A172 (cell line): ENCODE results near the gene TXLNA. TPM values are rescaled to one million over a fixed set of nuclear protein-coding genes. Genes with fewer than 3 reads are reported as not detected.

Source experiments
- DNase-seq: peaks from one replicate; pipeline ENCODE4 v3.0.0-alpha.2; 2015; ENCODE audit warnings: low spot score
- total RNA-seq: library from RNA; depleted of rRNA; stranded (reverse); fragments of >200 nt; shearing (Covaris generic); gene quantifications from 2 replicates; pipeline ENCODE4 v1.2.3, GENCODE V29; 2014

TXLNA gene
- total RNA-seq, 1 experiment from 2014 or later = 22.1 TPM

DNA sequence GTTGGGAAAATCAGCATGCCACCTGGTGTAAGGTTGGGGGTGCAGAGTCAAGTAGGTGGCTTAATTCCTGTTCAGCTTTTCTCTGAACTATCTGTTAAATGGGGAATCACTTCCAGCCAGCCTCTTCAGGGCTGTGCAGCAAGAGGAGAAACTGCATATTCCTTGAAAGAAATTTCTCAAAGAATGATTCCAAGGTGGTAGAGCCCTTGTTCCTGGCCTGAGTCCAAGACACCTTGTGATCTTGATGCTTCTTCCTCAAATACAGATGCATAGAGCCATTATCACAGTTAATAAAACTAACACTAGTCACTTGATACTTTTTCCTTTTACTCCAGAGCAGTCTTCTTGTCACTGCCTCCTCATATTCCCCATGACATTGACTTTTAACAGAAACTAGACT lies 5.2 kb downstream of the TXLNA start:
- DNase-seq = no peak

DNA sequence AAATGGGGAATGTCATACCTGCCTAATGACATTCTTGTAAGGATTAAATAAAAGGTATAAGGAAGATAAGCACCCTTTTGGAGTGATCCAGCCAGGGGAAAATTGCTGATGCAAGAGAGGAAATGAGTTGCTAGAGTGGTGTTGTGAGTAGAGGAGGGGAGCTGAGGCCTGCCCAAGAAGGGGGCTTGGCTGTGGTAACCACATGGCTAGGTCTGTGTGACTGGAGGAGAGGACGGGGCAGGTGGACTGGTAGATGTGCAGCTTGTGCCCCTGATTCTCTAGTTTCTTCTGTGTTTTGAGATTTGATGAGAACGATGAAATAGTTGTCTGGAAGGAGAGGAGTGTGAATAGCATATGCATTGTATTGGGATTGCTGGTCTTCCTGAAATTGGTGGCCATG lies 6.6 kb downstream of the TXLNA start:
- DNase-seq = no peak

DNA sequence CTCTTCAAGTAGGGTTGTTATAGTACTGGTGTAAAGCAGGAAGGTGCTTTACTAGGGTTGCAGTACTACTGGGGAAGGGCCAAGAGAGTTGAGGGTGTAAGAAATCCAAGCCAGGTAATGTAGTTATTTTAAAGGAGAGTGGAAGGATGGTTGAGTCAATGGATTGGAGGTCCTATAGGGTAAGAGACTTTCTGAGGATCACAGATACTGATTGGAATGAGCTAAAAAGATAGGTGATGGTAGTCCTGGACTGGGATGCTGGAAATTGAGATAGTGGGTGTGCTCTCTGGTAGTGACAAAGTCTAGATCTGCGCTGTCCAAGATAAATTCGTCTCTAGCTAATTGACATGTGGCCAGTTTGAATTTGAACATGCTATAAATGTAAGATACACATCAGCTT lies 7.0 kb downstream of the TXLNA start:
- DNase-seq = no peak

DNA sequence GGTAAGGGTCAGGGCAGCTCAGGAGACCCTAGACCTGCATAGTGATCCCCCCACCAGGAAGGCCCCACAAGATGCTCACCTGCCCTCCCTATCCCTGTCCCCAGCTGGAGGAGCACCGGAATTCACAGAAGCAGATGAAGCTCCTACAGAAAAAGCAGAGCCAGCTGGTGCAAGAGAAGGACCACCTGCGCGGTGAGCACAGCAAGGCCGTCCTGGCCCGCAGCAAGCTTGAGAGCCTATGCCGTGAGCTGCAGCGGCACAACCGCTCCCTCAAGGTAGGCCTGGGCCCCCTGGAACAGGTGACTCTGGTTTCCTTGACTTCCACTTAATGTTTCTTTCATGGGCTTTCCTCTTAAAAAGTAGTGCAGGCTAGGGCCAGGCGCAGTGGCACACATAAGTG lies 8.4 kb downstream of the TXLNA start:
- DNase-seq = no peak

DNA sequence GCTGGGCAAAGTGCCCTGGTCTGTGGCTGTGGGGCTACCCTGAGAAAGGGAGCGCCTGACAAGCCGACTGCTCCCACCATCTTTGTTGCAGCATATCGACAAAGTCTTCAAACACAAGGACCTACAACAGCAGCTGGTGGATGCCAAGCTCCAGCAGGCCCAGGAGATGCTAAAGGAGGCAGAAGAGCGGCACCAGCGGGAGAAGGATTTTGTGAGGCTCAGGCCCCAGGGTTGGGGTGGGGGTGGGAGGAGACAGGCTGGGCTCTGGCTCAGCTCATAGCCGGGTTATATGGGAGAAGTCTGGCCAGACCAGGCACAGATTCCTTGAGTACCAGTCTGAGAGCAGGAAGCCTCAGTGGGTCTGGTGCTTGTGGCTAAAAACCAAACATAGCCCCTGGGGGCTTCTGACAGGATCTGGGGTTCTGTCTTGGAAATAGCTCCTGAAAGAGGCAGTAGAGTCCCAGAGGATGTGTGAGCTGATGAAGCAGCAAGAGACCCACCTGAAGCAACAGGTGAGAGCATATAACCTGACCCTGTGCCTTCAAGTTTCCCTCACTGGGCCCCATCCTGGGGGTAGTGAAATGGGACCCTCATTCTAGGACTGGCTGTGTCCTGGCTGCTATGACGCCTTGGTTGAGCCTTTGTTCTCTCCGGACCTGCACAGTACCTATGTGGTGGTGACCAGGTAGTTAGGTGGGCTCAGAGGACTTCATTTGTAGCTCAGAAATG lies 12.9 kb downstream of the TXLNA start:
- no peak for DNase-seq

DNA sequence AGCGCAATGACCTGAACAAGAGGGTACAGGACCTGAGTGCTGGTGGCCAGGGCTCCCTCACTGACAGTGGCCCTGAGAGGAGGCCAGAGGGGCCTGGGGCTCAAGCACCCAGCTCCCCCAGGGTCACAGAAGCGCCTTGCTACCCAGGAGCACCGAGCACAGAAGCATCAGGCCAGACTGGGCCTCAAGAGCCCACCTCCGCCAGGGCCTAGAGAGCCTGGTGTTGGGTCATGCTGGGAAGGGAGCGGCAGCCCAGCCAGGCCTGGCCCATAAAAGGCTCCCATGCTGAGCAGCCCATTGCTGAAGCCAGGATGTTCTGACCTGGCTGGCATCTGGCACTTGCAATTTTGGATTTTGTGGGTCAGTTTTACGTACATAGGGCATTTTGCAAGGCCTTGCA lies 15.5 kb downstream of the TXLNA start:
- no peak for DNase-seq

DNA sequence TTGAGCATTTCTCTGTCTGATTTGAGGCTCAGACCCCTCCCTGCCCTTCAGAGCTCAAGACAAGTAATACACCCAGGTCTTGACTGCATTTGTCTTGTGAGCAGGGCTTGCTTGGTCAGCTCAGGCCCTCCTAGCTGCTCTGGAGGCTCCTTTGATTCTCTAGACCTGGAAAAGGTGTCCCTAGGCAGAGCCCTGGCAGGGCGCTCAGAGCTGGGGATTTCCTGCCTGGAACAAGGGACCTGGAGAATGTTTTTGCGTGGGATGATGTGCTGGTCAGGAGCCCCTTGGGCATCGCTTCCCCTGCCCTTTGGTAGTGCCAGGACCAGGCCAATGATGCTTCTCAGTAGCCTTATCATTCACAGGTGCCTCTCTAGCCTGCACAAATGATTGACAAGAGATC lies 16.1 kb downstream of the TXLNA start:
- DNase-seq = no peak

DNA sequence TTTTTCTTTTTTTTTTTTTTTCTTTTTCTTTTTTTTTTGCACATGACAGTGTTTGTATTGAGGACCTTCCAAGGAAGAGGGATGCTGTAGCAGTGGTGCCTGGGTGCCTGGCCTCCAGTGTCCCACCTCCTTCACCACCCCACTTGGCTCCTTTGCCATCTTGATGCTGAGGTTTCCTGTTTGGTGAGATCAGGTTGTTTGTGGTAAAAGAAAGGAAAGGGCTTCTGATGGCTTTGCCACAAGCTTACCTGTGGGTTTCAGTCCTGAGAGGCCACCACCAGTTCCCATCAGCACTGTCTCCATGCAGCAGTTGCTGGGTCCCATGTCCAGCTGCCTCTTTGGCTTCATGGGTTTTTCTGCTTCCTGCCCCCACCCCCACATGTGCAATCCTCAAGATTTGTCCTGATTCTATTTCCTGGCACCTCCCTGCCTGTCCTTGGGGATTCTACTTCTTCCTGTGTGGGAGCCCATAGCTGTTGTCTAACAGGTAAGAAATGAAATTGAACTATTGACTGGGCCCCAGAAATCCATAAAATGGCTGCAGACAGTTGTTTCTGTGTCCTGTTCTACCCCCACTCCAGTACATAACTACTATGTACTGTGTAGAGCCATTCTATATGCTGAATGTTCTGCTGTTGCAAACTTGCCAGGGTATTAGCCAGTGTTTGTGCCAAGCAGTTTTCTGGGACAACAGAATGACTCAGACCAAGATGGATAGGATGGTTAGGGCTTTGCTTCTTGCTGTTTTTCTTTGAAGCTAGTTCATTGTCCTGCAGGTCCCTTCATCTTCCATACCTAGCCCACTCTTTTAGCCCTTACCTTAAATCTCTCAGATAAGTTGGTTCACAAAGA lies 16.7 kb downstream of the TXLNA start:
- DNase-seq = no peak

DNA sequence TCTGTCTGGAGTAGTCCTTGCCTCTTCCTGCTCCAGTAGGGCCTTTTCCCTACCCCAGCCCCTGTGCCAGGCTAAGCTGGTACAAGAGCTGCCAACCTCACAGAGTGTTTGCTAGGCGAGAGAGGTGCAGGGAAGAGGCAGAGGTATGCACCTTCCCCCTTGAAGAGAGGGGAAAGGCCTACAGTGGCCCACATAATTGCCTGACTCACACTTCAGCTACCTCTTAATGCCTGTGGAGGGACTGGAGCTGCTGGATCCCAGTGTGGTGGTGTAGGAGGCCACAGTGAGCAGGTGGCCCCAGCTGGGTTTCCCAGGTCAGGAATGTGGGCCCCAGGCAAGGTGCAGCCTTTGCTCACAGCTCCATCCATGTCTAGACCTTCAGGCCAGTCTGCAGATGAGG lies 17.6 kb downstream of the TXLNA start:
- DNase-seq = no peak

DNA sequence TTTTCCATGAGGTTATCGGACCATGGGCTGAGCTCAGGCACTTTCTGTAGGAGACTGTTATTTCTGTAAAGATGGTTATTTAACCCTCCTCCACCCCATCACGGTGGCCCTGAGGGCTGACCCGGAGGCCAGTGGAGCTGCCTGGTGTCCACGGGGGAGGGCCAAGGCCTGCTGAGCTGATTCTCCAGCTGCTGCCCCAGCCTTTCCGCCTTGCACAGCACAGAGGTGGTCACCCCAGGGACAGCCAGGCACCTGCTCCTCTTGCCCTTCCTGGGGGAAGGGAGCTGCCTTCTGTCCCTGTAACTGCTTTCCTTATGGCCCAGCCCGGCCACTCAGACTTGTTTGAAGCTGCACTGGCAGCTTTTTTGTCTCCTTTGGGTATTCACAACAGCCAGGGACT lies 18.4 kb downstream of the TXLNA start:
- DNase-seq = no peak

DNA sequence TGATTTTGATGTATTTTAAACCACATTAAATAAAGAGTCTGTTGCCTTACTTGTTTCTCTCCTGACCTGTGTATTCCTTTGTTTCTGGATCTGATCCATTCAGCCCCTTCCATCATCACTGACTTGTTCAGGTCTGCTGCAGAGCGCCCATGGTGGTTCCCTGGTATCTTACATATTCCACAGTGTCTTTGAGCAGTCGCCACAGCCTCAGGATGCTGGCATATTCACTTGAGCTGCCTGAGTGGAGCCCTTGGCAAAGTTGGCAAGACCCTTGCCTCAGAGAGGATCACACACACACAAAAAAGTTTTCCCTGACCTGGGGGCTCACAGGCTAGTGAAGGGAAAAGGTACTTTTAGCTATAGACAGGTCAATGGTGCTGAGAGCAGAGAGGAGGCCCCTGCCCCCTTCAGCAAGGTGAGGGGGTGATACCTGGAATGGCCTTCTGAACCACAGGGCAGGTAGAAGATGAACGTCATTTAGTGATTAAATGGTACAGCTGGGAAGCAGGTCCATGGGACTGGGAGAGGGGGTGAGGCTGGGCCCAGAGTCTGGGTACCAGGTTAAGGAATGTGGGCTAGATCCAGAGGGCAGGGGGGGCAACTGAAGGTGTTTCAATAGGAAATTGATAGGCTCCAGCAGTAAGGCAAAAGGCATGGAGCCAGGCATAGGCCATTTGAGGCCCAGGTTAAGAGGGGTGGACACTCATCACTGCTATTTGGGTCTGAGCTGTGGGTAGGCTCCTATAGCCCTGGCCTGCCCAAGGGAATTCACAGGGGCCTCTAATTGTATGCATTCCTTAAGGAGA lies 19.0 kb downstream of the TXLNA start:
- DNase-seq = no peak

DNA sequence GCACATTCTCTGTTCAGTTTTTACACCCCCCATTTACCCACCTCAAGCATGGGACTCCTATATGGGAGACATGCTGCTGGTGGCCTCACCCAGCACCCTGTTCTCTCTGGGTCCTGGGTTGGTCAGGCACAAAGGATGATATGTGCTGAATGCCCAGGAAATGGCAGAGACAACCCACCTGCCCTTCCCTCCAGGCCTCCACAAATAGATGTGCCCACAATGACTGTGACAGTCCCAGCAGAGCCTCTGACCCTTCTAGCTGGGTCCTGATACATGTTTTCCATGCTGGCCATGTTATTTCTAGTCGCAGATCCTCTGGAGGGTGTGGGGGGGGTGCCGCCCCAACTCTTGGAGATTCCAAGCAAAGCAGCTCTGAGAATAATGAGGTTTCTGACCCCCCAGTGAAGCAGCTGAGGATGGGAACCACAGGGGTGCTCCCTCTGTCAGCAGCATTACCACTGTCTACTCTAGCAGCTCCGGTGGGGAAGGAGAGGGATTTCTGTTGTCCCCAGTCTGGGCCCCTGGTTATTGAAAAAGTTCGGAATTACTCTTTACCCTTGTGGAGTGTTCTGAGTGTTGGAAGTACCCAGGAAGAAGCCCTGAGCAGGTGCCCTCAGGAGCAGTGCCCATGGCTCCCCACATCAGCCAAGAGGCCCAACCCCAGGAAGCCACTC lies 19.7 kb downstream of the TXLNA start:
- no peak for DNase-seq

DNA sequence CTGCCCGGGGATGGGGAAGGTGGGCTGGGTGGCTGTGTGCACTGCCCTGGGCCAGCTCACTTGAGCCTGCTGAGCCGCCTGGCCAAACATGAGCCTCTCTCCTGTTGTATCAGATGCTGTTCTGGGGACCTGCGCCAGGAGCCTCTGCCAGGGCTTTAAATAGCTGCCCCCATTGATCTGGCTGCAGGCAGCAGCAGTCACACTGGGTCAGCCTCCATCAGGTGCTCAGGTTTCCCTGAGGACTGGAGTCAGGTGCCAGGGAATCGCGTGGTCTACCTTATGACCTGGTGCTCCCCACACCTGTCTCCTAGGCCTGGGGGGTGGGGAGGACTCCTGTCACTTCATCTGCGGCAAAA lies 20.2 kb downstream of the TXLNA start:
- no peak for DNase-seq

DNA sequence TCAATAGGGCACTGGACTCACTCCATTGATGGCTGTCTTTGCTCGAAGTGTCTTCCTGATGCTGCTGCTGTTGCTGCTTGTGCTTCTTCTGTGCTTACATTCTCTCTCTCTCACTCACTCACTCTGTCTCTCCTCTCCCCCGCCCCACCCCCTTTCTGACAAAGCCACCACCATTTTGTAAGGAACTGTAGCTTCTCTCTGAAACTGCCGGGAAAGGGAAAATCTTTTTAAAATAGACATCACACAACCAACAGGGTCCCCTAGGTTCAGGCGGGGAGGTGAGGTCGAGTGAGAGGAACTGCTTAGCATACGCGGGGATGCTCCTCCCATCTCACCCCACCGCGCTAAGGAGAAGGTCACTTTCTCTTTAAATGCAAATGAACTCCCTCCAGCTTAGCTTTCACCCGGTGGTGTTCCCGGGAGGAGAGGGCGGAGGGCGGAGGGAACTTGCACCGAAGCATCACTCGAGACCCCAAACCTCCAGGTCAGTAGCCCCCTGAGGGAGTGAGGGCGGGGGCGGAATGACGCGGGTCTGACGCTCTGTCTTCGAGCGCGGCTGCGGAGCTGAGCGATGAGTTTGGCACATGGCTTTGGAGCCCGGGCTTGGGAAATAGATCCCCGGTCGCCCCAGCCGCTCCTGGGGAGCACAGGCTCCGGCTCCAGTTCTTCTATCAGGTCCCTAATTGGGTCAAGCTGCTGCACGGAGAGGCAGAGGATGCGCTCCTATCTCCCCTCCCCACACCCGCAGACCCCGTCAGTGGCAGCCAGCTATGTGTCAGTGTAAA lies 20.9 kb downstream of the TXLNA start, which contains the start of gene CCDC28B:
Gene CCDC28B (plus strand): TSS at position 370 of the 785 bp plus-strand sequence. CDS start 1,341 bp downstream, outside the sequence.
- DNase-seq = no peak

DNA sequence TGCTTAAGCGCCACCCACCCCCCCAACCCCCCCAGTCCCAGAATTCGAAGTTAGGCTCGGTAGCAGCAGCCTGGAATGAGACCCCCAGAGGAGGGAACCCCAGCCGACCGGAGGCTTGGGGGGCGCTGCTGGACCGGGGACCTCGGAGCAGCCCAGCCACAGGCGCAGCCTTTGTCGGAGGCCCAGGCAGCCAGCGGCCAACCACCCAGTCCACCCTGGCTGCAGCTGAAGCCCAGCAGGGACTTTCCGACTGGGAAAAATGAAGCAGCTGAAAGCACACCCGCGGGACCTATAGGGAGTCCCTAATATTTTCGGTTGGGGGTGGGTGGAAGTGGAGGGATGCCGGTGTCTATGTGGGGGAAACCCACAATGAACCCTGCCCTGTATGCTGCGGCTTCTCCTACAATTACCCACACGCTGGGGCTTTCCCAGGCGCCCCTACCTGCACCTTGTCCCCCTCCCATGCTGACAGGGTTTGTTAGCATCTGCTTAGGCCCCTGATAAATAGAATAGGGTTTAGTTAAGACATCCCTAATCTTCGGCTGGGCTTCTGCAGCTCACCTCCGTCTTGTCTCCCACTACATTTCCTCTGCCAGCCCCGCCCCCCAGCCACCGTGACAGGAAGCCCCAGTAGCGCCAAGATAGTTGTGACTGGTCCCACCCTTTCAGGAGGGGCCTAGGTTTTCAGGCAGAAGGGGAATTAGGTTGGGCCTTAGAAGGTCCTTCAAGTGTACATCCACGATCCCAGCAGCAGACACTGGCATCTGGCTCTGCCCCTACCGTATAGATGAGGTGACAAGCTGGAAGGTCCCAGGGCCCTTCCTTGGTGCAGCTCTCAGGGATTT lies 21.8 kb downstream of the TXLNA start:
- DNase-seq = no peak

DNA sequence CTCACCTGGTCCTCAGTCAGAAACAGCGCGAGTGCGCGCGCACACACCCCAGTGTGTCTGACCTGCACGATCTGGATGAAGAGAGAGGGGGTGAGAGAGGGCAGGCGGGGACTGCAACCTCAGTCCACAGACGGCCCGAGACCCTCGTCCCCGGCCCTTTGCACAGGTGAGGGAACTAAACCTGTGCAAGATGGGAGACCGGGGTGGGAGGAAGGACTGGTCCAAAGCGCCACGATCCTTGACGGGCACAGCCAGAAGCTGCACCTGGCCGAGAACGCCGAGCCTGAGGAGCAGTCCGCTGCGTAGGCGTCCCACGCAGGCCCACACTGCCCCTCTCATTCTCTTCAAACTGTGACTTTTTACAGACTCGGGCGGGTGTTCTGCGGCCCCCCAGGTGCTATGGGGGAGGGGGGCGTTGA lies 25.5 kb downstream of the TXLNA start:
- no peak for DNase-seq

DNA sequence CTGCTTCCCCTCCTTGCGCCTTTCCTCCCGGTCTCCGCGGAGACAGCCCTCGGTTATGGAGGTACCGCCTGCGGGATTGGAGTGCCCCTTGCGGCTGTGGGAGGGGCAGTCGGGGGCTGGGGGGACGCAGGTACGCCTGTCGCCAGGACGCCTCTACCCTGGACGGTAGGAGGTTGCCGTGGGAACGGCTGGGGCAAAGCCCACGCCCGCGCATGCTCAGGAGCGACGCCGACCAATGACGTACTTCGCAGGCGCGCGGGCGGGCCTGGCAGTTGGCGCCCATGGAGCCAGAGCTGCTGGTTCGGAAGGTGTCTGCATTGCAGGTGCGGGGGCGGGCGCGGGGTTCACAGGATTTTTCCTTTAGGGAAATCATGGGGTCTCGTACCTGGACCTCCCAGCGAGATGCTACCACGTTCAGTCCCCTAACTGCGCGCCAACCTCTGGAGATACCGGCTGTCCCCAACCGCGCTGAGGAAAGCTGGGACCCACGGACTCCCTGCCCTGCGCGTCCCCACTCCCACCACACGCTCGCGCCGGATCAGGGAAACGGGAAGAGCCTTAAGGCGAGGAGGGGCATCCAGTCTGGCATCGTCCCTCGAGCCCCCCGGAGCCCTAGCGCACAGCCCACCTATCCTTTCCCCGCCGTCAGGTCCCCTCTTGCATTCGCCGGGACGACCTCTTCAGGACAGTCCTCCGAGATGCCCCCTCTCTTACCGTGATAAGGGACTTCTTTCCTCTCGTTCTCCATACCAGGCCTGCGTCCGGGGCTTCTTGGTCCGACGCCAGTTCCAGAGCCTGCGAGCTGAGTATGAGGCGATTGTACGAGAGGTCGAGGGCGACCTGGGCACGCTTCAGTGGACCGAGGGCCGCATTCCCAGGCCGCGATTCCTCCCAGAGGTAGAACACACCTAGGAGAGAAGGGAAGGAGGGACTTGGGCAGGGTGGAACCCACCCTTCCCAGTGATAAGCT lies 26.2 kb downstream of the TXLNA start, which contains the start of gene IQCC:
Gene IQCC (plus strand): TSS at position 271 of the 970 bp plus-strand sequence. CDS start 11 bp downstream, at position 282.
- DNase-seq = no peak

DNA sequence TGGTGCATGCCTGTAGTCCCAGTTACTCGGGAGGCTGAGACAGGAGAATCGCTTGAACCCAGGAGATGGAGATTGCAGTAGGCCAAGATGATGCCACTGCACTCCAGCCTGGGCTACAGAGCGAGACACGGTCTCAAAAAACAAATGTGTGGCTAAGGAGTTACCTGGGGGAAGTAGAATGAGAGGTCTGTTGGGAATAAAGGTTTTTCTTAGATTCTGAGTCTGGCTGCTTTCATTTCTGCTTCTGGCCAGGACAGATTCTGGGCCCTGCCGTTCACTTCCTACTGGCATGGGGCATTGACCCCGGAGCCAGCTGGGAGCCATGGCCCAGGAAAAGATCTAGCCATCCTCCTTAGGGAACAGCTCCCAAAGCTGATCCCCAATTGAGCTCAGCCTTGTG lies 29.0 kb downstream of the TXLNA start:
- no peak for DNase-seq

DNA sequence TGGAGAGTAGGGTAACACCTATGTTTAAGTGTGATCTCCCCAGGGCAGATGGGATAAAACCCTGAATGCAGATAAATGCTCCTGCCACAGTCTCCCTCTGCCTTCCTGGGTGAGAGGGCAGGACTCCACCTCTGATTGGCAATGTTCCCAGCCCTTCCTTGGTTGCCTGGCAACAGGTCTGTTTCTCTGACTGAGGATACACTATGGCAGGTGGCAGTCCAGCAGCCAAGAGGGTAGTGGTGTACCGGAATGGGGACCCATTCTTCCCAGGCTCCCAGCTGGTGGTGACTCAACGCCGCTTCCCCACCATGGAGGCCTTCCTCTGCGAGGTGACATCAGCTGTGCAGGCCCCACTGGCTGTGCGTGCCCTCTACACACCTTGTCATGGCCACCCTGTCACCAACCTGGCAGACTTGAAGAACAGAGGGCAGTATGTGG lies 29.4 kb downstream of the TXLNA start, which contains the start of gene DCDC2B:
Gene DCDC2B (plus strand): TSS at position 199 of the 438 bp plus-strand sequence. CDS start 5 bp downstream, at position 204.
- DNase-seq = peak; percentile 37
